Muscle of leg (tissue), 11 donors: Measurements from ENCODE around the gene CAVIN4. TPM values are rescaled to one million over a fixed set of nuclear protein-coding genes. Genes with fewer than 3 reads are reported as not detected.

ENCODE experiments used
- DNase-seq: peaks from one replicate; pipeline ENCODE4 v3.0.0; 2013
- H3K27ac ChIP-seq: one replicate; pipeline ENCODE4 v1.5.1; 2013; ENCODE audit warnings: mild to moderate bottlenecking, low read length, control low read depth
- H3K27me3 ChIP-seq: one replicate; pipeline ENCODE4 v1.6.1; 2013; ENCODE audit warnings: low read length; ENCODE audit not compliant: control insufficient read depth, insufficient read depth
- H3K36me3 ChIP-seq: one replicate; pipeline ENCODE4 v1.6.1; 2013; ENCODE audit warnings: low read length; ENCODE audit not compliant: control insufficient read depth, insufficient read depth
- H3K4me1 ChIP-seq: one replicate; pipeline ENCODE4 v1.6.1; 2013; ENCODE audit warnings: low read length; ENCODE audit not compliant: control insufficient read depth, insufficient read depth
- H3K4me3 ChIP-seq: one replicate; pipeline ENCODE4 v1.5.1; 2013; ENCODE audit warnings: low read length, control low read depth
- H3K9me3 ChIP-seq: replicated peaks from 2 replicates; pipeline ENCODE4 v1.6.1; 2013; ENCODE audit warnings: low read depth, low read length; ENCODE audit not compliant: control insufficient read depth
- WGBS: methylation state at CpG from one replicate; pipeline ENCODE4 v1.1.5; 2013; ENCODE audit warnings: missing lambda C conversion rate; ENCODE audit not compliant: insufficient coverage; 5-methylcytosine and 5-hydroxymethylcytosine counted together
- polyA plus RNA-seq, 8 donors: library from polyadenylated mRNA; unstranded; fragments of 120-200 nt; gene quantifications; one replicate each; pipeline versions ENCODE4 v1.2.1 to v1.2.3, GENCODE V29; 2013; ENCODE audit warnings: inconsistent platforms in 1 of 8, low replicate concordance in 1 of 8; ENCODE audit not compliant: insufficient read length in 8 of 8, insufficient read depth in 1 of 8
- total RNA-seq: library from RNA; stranded (reverse); fragments of 120-200 nt; gene quantifications from one replicate; pipeline ENCODE4 v1.2.4, GENCODE V29; 2013

The CAVIN4 gene
- total and polyA plus RNA-seq, 9 donors = 150 to 238 (median 182) TPM

DNA sequence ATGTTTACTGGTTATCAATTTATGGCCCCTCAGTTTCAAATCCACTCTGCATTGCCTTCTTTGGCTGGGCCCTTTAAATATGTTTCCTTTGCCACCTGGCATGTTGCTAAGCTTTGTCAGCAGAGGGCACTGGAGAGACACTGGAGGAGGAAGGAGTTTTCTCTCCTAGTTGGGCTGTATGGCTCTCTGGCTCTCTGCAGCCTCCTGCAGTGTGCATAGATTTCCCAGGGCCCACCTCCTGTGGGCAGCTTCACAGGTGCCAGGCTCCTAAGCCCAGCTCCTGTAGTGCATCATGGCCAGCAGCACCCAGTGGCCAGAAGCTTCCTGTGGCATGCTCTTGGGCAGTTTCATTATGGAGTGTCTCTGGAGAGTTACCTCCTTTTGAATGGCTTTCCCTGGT is 23.3 kb downstream of the CAVIN4 start:
- peaks cover 24% of the 10 kb centered on the region for H3K4me1 ChIP-seq
- no peak overlapping the region for H3K4me3 ChIP-seq
- H3K27ac ChIP-seq = peak overlapping the region; percentile 69
- H3K27me3 ChIP-seq = no peaks in the 10 kb centered on the region
- H3K9me3 ChIP-seq = no peaks in the 10 kb centered on the region
- peak; percentile 67 for DNase-seq
- no peaks in the 10 kb centered on the region for H3K36me3 ChIP-seq

DNA sequence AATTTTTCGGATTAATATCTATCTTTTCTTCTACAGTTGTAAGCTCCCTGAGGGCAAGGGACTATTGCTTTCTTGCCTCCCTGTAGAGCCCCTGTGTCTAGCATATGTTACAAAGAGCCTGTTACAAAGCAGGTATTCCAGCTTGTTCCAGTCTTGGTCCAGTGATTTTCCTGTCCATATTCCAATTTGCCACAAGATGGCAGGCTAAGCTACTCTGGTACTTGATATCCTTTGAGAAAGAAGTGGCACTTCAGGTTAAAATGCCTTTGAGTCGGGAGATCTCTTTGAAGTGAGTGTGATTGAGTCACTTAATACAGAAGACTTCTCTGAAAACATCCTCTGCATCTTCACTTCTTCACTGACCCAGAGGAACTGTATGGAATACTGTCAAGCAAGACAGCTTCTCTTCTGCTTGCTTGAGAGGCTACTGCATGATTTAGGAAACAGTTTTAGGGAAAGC is 24.5 kb downstream of the CAVIN4 start:
- Histone ChIP-seq H3K27ac (no peak overlapping the region), H3K36me3 (no peaks in the 10 kb centered on the region), H3K9me3 (no peaks in the 10 kb centered on the region), H3K4me1 (peaks cover 24% of the 10 kb centered on the region), H3K27me3 (no peaks in the 10 kb centered on the region), H3K4me3 (no peak overlapping the region)
- no CpG with 5 or more reads among the region's 2 CpGs for WGBS
- DNase-seq = peak; percentile 59

DNA sequence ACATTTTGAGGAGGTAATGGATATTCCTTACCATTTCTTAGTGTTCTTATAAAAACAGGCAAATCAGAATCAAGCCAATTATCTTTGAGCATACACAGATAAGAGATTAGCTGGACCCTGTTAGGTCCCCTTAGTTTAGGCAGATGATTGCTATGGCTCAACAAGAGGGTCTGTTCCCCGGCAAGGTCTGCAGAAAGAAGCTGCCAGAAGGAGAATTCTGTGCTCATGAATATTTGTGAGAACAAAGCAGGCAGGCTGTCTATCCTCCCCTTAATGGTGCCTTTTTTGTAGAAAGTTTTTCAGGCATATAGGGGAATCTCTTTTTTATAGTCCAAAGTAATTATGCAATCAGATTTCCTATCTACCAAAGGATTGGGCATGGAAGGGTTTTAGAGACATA is 27.5 kb downstream of the CAVIN4 start:
- Histone ChIP-seq H3K36me3 (no peaks in the 10 kb centered on the region), H3K27me3 (no peaks in the 10 kb centered on the region), H3K4me1 (peaks cover 9% of the 10 kb centered on the region), H3K4me3 (no peak overlapping the region), H3K27ac (no peak overlapping the region), H3K9me3 (no peaks in the 10 kb centered on the region)
- WGBS = no CpG with 5 or more reads among the region's 1 CpG
- DNase-seq = no peak

DNA sequence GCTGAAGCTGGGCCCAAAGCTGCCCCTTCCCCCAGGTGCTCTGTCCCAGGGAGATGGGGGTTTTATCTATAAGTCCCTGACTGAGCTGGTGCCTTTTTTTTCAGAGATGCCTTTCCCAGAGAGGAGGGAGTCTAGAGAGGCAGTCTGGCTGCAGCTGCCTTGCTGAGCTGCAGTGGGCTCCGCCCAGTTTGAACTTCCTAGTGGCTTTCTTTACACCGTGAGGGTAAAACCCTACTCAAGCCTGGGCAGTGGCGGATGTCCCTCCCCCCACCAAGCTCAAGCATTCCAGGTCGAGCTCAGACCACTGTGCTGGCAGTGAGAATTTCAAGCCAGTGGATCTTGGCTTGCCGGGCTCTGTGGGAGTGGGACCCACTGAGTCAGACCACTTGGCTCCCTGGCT is 41.3 kb downstream of the CAVIN4 start:
- Histone ChIP-seq H3K27me3 (no peaks in the 10 kb centered on the region), H3K4me1 (no peaks in the 10 kb centered on the region), H3K9me3 (peaks cover 2% of the 10 kb centered on the region), H3K27ac (no peak overlapping the region), H3K36me3 (no peaks in the 10 kb centered on the region), H3K4me3 (no peak overlapping the region)
- no peak for DNase-seq
- 77% methylated on average over 5 of the region's 5 CpGs for WGBS

DNA sequence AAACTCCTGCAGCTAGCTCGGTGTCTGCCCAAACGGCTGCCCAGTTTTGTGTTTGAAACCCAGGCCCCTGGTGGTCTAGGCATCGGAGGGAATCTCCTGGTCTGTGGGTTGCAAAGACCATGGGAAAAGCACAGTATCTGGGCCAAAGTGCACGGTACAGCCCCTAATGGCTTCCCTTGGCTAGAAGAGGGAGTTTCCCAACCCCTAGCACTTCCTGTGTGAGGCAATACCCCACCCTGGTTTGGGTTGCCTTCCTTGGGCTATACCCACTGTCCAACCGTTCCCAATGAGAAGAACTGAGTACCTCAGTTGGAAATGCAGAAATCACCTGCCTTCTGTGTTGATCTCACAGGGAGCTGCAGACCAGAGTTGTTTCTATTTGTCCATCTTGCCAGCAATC is 41.8 kb downstream of the CAVIN4 start:
- no peak overlapping the region for H3K27ac ChIP-seq
- DNase-seq = no peak
- no peaks in the 10 kb centered on the region for H3K27me3 ChIP-seq
- no peaks in the 10 kb centered on the region for H3K4me1 ChIP-seq
- no peaks in the 10 kb centered on the region for H3K36me3 ChIP-seq
- peaks cover 2% of the 10 kb centered on the region for H3K9me3 ChIP-seq
- WGBS = 67% methylated on average over 1 of the region's 5 CpGs
- H3K4me3 ChIP-seq = no peak overlapping the region

DNA sequence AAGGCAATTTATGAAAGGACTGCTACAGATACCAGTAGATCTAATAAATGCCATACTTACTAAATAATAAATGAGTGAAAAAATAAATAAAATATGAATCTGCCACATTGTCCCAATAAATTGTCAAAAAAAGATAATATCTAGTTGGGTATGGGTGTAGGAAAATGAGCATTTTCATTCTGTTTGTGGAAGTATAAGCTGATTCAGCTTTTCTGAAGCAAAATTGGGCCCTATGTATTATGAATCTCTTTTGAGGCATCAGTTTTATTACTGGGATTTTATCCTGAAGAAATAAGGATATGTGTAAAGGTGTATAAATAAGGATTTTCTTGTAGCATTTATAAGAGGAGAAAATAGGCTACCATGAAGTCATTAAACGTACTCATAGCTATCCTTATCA is 46.1 kb downstream of the CAVIN4 start:
- H3K4me1 ChIP-seq = no peaks in the 10 kb centered on the region
- H3K4me3 ChIP-seq = no peak overlapping the region
- no peak for DNase-seq
- WGBS = no CpG with 5 or more reads among the region's 1 CpG
- H3K27me3 ChIP-seq = no peaks in the 10 kb centered on the region
- H3K36me3 ChIP-seq = no peaks in the 10 kb centered on the region
- H3K27ac ChIP-seq = no peak overlapping the region
- no peaks in the 10 kb centered on the region for H3K9me3 ChIP-seq

DNA sequence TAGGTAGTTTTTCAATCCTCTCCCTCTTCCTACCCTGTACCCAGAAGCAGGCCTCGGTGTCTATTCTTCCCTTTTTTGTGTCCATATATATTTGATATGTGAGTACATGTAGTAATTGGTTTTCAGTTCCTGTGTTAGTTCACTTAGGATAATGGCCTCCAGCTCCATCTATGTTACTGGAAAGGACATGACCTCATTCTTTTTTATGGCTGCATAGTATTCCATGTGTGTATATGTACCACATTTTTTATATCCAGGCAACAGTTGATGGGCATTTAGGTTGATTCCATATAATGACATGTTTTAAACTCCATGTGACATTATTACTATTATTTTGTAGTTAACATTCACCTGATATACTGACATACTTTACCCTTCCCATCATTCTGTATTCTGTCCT is 49.1 kb downstream of the CAVIN4 start:
- DNase-seq = no peak
- Histone ChIP-seq H3K4me3 (no peak overlapping the region), H3K9me3 (no peaks in the 10 kb centered on the region), H3K36me3 (no peaks in the 10 kb centered on the region), H3K4me1 (no peaks in the 10 kb centered on the region), H3K27me3 (no peaks in the 10 kb centered on the region), H3K27ac (no peak overlapping the region)
- WGBS = no CpG with 5 or more reads among the region's 1 CpG

DNA sequence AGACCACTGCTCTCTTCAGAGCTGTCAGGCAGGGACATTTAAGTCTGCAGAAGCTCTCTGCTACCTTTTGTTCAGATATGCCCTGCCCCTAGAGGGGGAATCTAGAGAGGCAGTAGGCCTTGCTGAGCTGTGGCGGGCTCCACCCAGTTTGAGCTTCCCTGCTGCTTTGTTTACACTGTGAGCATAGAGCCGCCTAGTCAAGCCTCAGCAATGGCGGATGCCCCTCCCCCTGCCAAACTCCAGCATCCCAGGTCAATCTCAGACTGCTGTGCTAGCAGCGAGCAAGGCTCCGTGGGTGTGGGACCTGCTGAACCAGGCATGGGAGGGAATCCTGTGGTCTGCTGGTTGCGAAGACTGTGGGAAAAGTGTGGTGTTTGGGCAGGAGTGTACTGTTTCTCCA is 59.9 kb downstream of the CAVIN4 start:
- Histone ChIP-seq H3K27ac (no peak overlapping the region), H3K27me3 (no peaks in the 10 kb centered on the region), H3K9me3 (no peaks in the 10 kb centered on the region), H3K36me3 (no peaks in the 10 kb centered on the region), H3K4me3 (no peak overlapping the region), H3K4me1 (no peaks in the 10 kb centered on the region)
- 89% methylated on average over 4 of the region's 6 CpGs for WGBS
- no peak for DNase-seq

Other genes starting within 250 kb of the CAVIN4 start
- 21.6 TPM for gene TEX10, start 225.1 kb upstream of the CAVIN4 start, total RNA-seq
- 10 to 100 TPM; 21.5 to 26.3 (median 22.6) TPM for gene TEX10, start 225.1 kb upstream of the CAVIN4 start, polyA plus RNA-seq
- gene MSANTD3, start 150.9 kb upstream of the CAVIN4 start, total RNA-seq = 14.9 TPM
- 10 to 100 TPM; 13.1 to 17.0 (median 15.7) TPM for gene MSANTD3, start 150.9 kb upstream of the CAVIN4 start, polyA plus RNA-seq
- gene TMEFF1, start 104.9 kb upstream of the CAVIN4 start, total RNA-seq = 2.7 TPM
- gene TMEFF1, start 104.9 kb upstream of the CAVIN4 start, polyA plus RNA-seq = 1 to 10 TPM; 1.1 to 3.5 (median 1.8) TPM